Endothelial cell of umbilical vein (primary cell): ENCODE results near the gene PPP1R15B. TPM values are rescaled to one million over a fixed set of nuclear protein-coding genes. Genes with fewer than 3 reads are reported as not detected.

Experiments used
- BruUV-seq: library from RNA; stranded (reverse); fragments of 400-500 nt; replicated peaks from 2 replicates; lab custom pipeline; 2021; lab: Mats Ljungman, UMichigan
- CTCF ChIA-PET: fragments of 300-600, 350-600 bp; sonication (Branson Sonifier 250); formaldehyde crosslinking; loops from one replicate; lab custom pipeline; 2021; ENCODE audit warnings: antibody characterized with exemption, inconsistent platforms; lab: Charles Lee
- POLR2A ChIA-PET: fragments of 300-600, 350-600 bp; sonication (Branson Sonifier 250); formaldehyde crosslinking; loops from one replicate; lab custom pipeline; 2021; ENCODE audit warnings: antibody characterized with exemption, inconsistent platforms; lab: Charles Lee
- DNase-seq: peaks from one replicate; pipeline ENCODE4 v3.0.0-alpha.2; 2011; ENCODE audit warnings: low read depth, low spot score
- FAIRE-seq: peaks from 2 replicates; lab custom pipeline; 2011; peaks lifted over from hg19 to GRCh38; lab: Jason Lieb, UNC
- H2AFZ ChIP-seq: 2 replicates; pipeline ENCODE4 v1.6.0; 2012; ENCODE audit warnings: low read depth, low read length, control low read depth, inconsistent platforms
- H3K27ac ChIP-seq: 2 replicates; pipeline ENCODE4 v1.5.1; 2011; ENCODE audit warnings: low read depth, mild to moderate bottlenecking, control low read depth, low read length, moderate library complexity; ENCODE audit not compliant: insufficient read depth
- H3K27me3 ChIP-seq, 2 experiments: 2 replicates each; pipeline versions ENCODE4 v1.6.0 to v1.6.1; 2011; ENCODE audit warnings: low read length in 2 of 2, mixed read lengths in 1 of 2; ENCODE audit not compliant: control insufficient read depth in 2 of 2, insufficient read depth in 2 of 2
- H3K36me3 ChIP-seq, 2 experiments: 2 replicates in 1 of 2; 3 replicates in 1 of 2; pipeline ENCODE4 v1.5.1; 2011; ENCODE audit warnings: low read length in 2 of 2, mild to moderate bottlenecking in 1 of 2, moderate library complexity in 1 of 2; ENCODE audit not compliant: control insufficient read depth in 2 of 2, insufficient read depth in 2 of 2; ENCODE audit errors: extremely low read depth in 1 of 2
- H3K4me1 ChIP-seq: 3 replicates; pipeline ENCODE4 v1.5.1; 2011; ENCODE audit warnings: mild to moderate bottlenecking, low read length; ENCODE audit not compliant: control insufficient read depth, insufficient read depth; ENCODE audit errors: extremely low read depth
- H3K4me2 ChIP-seq: 2 replicates; pipeline ENCODE4 v1.6.1; 2011; ENCODE audit warnings: low read length, control low read depth, mixed read lengths; ENCODE audit not compliant: insufficient read depth
- H3K4me3 ChIP-seq, 3 experiments: fragments of 200-600 bp in 1 of 3; sonication (generic), shearing (Covaris generic) in 1 of 3; replicated peaks in 1 of 3; 2 replicates each; pipeline ENCODE4 v1.5.1; 2011 to 2016; ENCODE audit warnings: control low read depth in 3 of 3, low read length in 3 of 3, mild to moderate bottlenecking in 2 of 3, inconsistent platforms in 1 of 3, low read depth in 1 of 3, moderate library complexity in 1 of 3; ENCODE audit not compliant: insufficient read depth in 1 of 3
- H3K79me2 ChIP-seq: 2 replicates; pipeline ENCODE4 v1.6.0; 2012; ENCODE audit warnings: low read length, inconsistent platforms; ENCODE audit not compliant: control insufficient read depth, insufficient read depth
- H3K9ac ChIP-seq: replicated peaks from 2 replicates; pipeline ENCODE3; 2011; ENCODE audit warnings: low read length, control low read depth; ENCODE audit not compliant: insufficient read depth; ENCODE audit errors: extremely low read depth
- H3K9me1 ChIP-seq: replicated peaks from 3 replicates; pipeline ENCODE4 v1.6.0; 2011; ENCODE audit warnings: mild to moderate bottlenecking, low read length; ENCODE audit not compliant: control insufficient read depth, insufficient read depth; ENCODE audit errors: extremely low read depth
- H3K9me3 ChIP-seq: replicated peaks from 2 replicates; pipeline ENCODE4 v1.5.1; 2012; ENCODE audit warnings: low read length, inconsistent platforms; ENCODE audit not compliant: control insufficient read depth, insufficient read depth
- H4K20me1 ChIP-seq: replicated peaks from 2 replicates; pipeline ENCODE3; 2011; ENCODE audit warnings: mild to moderate bottlenecking, low read length; ENCODE audit not compliant: control insufficient read depth, insufficient read depth; ENCODE audit errors: extremely low read depth
- EZH2 ChIP-seq: IDR thresholded peaks from 2 replicates; pipeline ENCODE4 v1.6.1; 2012; ENCODE audit warnings: borderline replicate concordance, low read depth, mild to moderate bottlenecking, moderate library complexity, low read length, inconsistent platforms; ENCODE audit not compliant: severe bottlenecking
- FOS ChIP-seq: IDR thresholded peaks from 2 replicates; pipeline ENCODE4 v1.6.1; 2011; ENCODE audit warnings: mild to moderate bottlenecking, low read length, moderate library complexity, borderline replicate concordance; ENCODE audit not compliant: insufficient read depth
- GATA2 ChIP-seq: IDR thresholded peaks from 2 replicates; pipeline ENCODE4 v1.7.0; 2011; ENCODE audit warnings: low read depth, mild to moderate bottlenecking, moderate library complexity, mixed read lengths, low read length; ENCODE audit not compliant: insufficient read length, insufficient read depth
- JUN ChIP-seq: IDR thresholded peaks from 2 replicates; pipeline ENCODE4 v1.6.1; 2011; ENCODE audit warnings: borderline replicate concordance, low read depth; ENCODE audit not compliant: insufficient read length, insufficient read depth
- MYC ChIP-seq: IDR thresholded peaks from one replicate; pipeline ENCODE4 v1.6.1; 2011; ENCODE audit warnings: mild to moderate bottlenecking, low read depth, low read length
- POLR2A ChIP-seq: IDR thresholded peaks from 2 replicates; pipeline ENCODE4 v1.6.1; 2012; ENCODE audit warnings: low read depth, mild to moderate bottlenecking, control low read depth, low read length
- POLR2AphosphoS5 ChIP-seq: IDR thresholded peaks from 2 replicates; pipeline ENCODE4 v1.6.1; 2012; ENCODE audit warnings: low read depth, mild to moderate bottlenecking, control low read depth, low read length, moderate library complexity; ENCODE audit not compliant: insufficient read depth
- dilution Hi-C: fragments of 300-500 bp; cut with MboI; formaldehyde crosslinking; loops from one replicate; pipeline ENCODE4 v1.15.0; 2019; ENCODE audit warnings: low sequenced_read_pairs; ENCODE audit not compliant: extremely low pct_ligation_motif_present
- intact Hi-C: fragments of 100-400 bp; cut with micrococcal nuclease; formaldehyde crosslinking; loops from one replicate; pipeline ENCODE4 v1.10.0; 2022
- polyA plus RNA-seq, 4 experiments: library from polyadenylated mRNA; depleted of rRNA in 3 of 4; stranded (reverse) in 3 of 4; unstranded in 1 of 4; fragments of >200 nt; gene quantifications; 2 replicates each; pipeline versions ENCODE4 v1.2.1 to v1.2.3, GENCODE V29; 2011 to 2012; ENCODE audit warnings: missing spikeins in 1 of 4
- total RNA-seq: library from RNA; stranded (reverse); gene quantifications from 2 replicates; pipeline ENCODE4 v1.2.3, GENCODE V29; 2021
- TF ChIP-seq, protein P1 (sequence below): IDR thresholded peaks from 2 replicates; pipeline ENCODE4 v1.6.1; 2011; ENCODE audit not compliant: insufficient read depth, insufficient read length
- TF ChIP-seq, protein P2 (sequence below), 2 donors: IDR thresholded peaks; 1 replicate in 1 of 2; 2 replicates in 1 of 2; pipeline ENCODE4 v1.5.1; 2011; ENCODE audit warnings: low read length in 2 of 2, mild to moderate bottlenecking in 2 of 2, moderate library complexity in 2 of 2, control low read depth in 1 of 2, inconsistent platforms in 1 of 2, low read depth in 1 of 2; ENCODE audit not compliant: insufficient read depth in 1 of 2; ENCODE audit errors: extremely low read depth in 1 of 2

PPP1R15B gene
- total and polyA plus RNA-seq, 2 donors (not counting 3 experiments of a cell fraction or from before 2014, with no cell fraction given) = 16.8 to 39.8 TPM

GRCh38 chr1:204451352-204452124 is 39.9 kb upstream of the PPP1R15B start:
- H3K9me3 ChIP-seq = no peaks in the 10 kb centered on the region
- intact Hi-C loops = no loop called here
- no TSS peak for BruUV-seq
- dilution Hi-C loops = no loop called here
- peaks cover 9% of the 10 kb centered on the region for H3K4me1 ChIP-seq
- H2AFZ ChIP-seq = no peak overlapping the region
- no peak overlapping the region for H3K4me3 ChIP-seq
- CTCF ChIA-PET = interaction anchor here (0.9 to 34.5 kb wide), 8 partner anchors 8 to 193 kb away, joined by 3 to 1267 read pairs (median 5); partner anchors contain the start of gene PIK3C2B
- peaks cover 0 to 37% of the 10 kb centered on the region in 2 experiments for H3K36me3 ChIP-seq
- POLR2A ChIA-PET = interaction anchor here (0.7 kb wide), 1 partner anchor 41 kb away, joined by 8 read pairs; no protein-coding TSS in a partner anchor
- H3K27ac ChIP-seq = no peak overlapping the region
- H3K4me2 ChIP-seq = no peak overlapping the region
- no peak for FAIRE-seq
- H3K9ac ChIP-seq = no peak overlapping the region
- no peaks in the 10 kb centered on the region for H3K27me3 ChIP-seq
- no peaks in the 10 kb centered on the region for H3K9me1 ChIP-seq
- no peaks in the 10 kb centered on the region for H4K20me1 ChIP-seq
- TF ChIP-seq EZH2 (no peak), JUN (no peak), POLR2A (no peak), POLR2AphosphoS5 (no peak), GATA2 (no peak), MYC (no peak), FOS (no peak)
- TF ChIP-seq, protein P1, sequence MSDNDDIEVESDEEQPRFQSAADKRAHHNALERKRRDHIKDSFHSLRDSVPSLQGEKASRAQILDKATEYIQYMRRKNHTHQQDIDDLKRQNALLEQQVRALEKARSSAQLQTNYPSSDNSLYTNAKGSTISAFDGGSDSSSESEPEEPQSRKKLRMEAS = no peak
- TF ChIP-seq, protein P2, sequence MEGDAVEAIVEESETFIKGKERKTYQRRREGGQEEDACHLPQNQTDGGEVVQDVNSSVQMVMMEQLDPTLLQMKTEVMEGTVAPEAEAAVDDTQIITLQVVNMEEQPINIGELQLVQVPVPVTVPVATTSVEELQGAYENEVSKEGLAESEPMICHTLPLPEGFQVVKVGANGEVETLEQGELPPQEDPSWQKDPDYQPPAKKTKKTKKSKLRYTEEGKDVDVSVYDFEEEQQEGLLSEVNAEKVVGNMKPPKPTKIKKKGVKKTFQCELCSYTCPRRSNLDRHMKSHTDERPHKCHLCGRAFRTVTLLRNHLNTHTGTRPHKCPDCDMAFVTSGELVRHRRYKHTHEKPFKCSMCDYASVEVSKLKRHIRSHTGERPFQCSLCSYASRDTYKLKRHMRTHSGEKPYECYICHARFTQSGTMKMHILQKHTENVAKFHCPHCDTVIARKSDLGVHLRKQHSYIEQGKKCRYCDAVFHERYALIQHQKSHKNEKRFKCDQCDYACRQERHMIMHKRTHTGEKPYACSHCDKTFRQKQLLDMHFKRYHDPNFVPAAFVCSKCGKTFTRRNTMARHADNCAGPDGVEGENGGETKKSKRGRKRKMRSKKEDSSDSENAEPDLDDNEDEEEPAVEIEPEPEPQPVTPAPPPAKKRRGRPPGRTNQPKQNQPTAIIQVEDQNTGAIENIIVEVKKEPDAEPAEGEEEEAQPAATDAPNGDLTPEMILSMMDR (IDR thresholded peaks at IDR 0.05; ENCODE audit: extremely low read depth in 1 of 2, insufficient read depth in 1 of 2, low read depth in 1 of 2, low read length in 2 of 2) = no peak
- no peaks in the 10 kb centered on the region for H3K79me2 ChIP-seq
- DNase-seq = no peak
